HG03342 (cell line): ENCODE data around the gene H2AZ1.

ENCODE experiments used
- ATAC-seq: cut with Tn5 transposase; IDR thresholded peaks from one replicate; pipeline ENCODE4 v1.9.1; 2021; ENCODE audit warnings: mild to moderate bottlenecking, moderate library complexity; ENCODE audit not compliant: unreplicated experiment

The H2AZ1 gene

DNA sequence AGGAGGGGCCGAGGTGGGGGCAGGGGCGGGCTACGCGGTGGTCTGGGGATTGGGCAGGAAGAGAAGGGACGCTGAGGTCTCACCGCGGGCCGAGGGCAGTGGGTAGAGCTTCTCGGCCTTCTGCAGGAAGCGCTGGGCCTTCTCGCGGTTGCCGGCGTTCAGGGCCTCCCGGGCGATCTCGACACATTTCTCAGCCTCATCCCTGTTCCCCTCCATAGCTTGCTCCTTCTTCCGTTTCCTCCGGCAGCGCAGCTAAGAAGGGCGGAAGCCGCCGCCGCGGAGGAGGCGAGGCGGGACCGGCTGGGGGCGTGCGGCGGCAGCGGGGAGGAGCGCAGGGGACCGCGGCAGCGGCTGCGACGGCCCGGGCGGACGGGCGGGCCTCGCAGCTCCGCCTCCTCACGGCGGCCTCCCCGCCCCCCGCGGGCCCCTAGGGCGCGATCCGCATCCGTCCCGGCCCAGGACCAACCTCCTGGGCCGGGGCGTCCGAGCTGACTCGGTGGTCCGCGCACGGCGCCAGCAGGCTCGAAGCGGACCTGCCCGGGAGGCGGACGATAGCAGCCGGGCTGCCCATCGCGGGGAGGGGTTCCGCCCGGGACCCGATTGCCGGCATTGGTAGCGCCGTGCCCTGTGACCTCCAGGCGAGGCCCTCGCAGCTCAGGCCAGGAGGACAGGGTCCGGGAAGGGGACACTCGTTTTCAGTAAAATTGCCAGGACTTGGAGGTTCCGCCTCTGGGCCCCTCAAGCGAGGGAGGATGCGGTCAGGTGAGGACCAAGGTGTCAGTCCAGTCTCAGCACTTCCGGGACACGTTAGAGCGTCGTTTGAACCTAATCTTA lies 3.5 kb downstream of the H2AZ1 start, which contains the start of gene DNAJB14:
TSS of gene DNAJB14 (minus strand) at position 263 of the 834 bp plus-strand sequence. CDS start at position 216, 47 bp downstream.
- peak; percentile 32 for ATAC-seq

GRCh38 chr4:99945718-99946355 lies 4.2 kb downstream of the H2AZ1 start:
- ATAC-seq = peak; percentile 4

DNA sequence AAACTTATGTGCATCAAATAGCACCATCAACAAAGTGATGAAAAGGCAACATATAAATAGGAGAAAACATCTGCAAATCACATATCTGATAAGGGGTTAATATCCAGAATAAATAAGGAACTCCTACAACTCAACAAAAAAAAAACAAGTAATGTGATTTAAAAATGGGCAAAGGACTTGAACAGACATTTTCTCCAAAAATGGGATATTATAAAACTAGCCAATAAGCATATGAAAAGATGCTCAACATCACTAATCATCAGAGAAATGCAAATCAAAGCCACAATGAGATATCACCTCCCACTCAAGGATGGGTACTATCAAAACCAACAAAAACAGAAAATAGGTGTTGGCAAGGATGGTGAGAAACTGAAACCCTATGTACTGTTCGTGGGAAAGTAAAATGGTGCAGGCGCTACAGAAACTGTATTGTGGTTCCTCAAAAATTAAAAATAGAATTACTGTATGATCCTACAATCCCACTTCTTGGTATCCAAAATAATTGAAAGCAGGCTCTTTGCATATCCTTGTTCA lies 6.1 kb downstream of the H2AZ1 start:
- ATAC-seq = no peak

- no peak for ATAC-seq
Observed at GRCh38 chr4:99938243-99938753, 11.8 kb downstream of the H2AZ1 start.

DNA sequence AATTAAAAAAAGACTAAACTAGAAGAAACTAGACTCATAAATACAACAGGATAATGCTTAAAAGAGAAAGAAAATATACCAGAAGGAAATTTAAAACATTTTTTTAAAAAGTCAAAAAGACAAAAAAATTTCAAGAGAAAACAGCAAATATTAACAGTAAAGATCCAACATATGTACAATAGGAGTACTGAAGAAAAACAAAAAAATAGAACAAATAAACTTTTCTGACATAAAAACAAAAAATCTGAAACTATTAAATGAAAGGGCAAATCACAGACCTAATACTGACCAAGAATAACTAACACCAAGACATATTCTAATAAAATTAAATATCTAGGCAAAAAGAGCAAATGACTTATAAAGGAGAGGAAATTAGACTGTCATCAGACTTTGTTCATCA lies 15.2 kb downstream of the H2AZ1 start:
- ATAC-seq = no peak

DNA sequence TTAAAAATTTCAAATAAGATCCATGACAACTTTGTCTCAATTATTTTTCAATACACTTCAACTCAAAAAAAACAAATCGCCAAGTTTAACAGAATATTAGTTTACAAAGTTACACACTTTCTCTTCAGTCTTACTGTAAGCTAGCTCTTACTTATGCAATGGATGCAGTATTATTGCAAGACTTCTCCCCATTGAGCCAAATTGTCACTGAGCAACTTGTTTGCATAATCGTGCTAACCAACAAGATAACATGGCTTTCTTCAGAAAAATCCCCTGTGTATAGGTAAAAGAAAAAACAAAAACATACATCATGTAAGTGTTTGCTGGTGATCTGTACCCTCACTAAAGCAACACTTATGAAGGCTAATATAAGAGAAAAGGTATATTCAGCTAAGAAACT lies 22.5 kb downstream of the H2AZ1 start:
- ATAC-seq = no peak

- no peak for ATAC-seq
Observed at GRCh38 chr4:99921174-99921573, 28.9 kb downstream of the H2AZ1 start.

- ATAC-seq = no peak
Observed at GRCh38 chr4:99918656-99919055, 31.4 kb downstream of the H2AZ1 start.

DNA sequence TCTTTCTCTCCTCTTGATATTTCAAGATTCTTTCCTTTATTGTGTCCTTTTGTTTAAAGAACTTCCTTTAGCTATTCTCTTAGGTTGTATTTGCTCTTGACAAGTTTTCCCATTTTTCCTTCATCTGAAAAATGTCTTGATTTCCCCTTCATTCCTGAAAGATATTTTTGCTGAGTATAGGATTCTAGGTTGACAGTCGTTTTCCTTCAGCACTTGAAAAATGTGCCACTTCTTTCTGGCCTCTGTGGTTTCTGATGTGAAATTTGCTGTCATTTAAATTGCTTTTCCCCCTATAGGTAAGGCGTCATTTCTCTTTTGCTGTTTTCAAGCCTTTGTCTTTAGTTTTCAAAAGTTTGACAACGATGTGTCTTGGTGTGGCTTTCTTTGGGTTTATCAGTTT lies 32.5 kb downstream of the H2AZ1 start:
- ATAC-seq = no peak

DNA sequence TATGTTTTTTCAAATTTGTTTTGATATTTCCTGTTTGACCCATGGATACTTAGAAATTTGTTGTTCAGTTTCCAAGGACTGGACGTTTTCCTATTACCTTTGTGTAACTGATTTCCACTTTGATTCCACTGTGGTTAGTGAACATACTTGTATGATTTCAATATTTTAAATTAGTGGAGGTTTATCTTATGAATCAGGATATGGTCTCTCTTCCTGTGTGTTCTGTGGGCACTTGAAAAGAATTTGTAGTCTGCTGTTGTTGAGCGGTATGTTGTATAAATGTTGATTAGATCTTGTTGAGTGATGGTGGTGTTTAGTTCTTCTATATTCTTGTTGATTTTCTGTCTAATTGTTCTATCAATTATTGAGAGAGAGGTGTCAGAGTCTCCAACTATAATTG lies 34.6 kb downstream of the H2AZ1 start:
- ATAC-seq = no peak
